Fibroblast of pulmonary artery (primary cell): ENCODE measurements around the gene ETV3.
"Not testable (repeated sequence)": the region's sequence is repeated elsewhere in the genome, so short reads cannot be mapped to it uniquely, and the experiment has no call there.

Experiments used
- DNase-seq: peaks from one replicate; pipeline ENCODE4 v3.0.0-alpha.2; 2010; ENCODE audit warnings: low read depth
- H3K4me3 ChIP-seq: replicated peaks from 2 replicates; pipeline ENCODE4 v1.5.1; 2011; ENCODE audit warnings: low read depth, mild to moderate bottlenecking, control low read depth, low read length, moderate library complexity
- TF ChIP-seq, protein P1 (sequence below): IDR thresholded peaks from 2 replicates; pipeline ENCODE4 v1.5.1; 2011; ENCODE audit warnings: mild to moderate bottlenecking, control low read depth, low read length, inconsistent platforms; ENCODE audit errors: missing control alignments

The ETV3 gene

DNA sequence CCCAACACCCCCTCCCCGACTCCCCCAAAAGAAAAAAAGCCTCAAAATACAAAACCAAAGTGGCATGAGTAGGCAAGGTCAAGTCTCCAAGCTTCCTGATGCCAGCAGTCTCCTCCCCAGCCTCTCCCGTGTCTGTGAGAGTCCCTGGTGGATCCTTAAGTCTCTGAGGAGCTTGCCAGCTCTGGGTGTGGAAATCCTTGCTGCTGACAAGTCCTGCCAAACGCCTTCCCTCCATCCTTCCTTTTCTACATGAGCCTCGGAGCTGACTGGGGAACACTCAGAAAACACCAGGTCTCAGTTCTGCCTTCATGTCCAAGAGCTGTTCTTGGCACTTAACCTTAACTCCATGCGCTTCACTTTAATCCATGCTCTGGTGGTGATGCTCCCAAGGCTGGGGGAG lies 34.9 kb downstream of the ETV3 start:
- TF ChIP-seq, protein P1, sequence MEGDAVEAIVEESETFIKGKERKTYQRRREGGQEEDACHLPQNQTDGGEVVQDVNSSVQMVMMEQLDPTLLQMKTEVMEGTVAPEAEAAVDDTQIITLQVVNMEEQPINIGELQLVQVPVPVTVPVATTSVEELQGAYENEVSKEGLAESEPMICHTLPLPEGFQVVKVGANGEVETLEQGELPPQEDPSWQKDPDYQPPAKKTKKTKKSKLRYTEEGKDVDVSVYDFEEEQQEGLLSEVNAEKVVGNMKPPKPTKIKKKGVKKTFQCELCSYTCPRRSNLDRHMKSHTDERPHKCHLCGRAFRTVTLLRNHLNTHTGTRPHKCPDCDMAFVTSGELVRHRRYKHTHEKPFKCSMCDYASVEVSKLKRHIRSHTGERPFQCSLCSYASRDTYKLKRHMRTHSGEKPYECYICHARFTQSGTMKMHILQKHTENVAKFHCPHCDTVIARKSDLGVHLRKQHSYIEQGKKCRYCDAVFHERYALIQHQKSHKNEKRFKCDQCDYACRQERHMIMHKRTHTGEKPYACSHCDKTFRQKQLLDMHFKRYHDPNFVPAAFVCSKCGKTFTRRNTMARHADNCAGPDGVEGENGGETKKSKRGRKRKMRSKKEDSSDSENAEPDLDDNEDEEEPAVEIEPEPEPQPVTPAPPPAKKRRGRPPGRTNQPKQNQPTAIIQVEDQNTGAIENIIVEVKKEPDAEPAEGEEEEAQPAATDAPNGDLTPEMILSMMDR: no peak
- no peak overlapping the region for H3K4me3 ChIP-seq
- no peak for DNase-seq

DNA sequence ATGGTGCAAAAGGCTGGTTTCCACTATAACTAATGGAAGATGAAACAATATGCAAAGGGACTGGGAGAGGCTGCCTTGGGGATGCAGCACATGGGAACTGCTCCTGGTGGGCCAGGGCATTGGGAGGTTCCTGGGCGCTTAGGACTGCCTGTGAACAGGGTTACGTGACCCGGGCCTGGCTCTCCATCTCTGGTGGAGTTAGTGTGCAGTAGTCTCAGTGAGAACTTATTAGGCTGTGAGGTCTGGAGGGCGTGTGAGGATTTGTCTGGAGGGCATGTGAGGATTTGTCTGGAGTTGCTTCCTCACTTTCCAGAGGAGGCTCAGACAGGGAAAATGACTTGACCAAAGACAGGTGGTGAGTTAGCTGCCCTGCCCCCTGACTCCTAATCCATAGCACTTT lies 37.0 kb downstream of the ETV3 start:
- TF ChIP-seq, protein P1: no peak
- H3K4me3 ChIP-seq: no peak overlapping the region
- DNase-seq: no peak

DNA sequence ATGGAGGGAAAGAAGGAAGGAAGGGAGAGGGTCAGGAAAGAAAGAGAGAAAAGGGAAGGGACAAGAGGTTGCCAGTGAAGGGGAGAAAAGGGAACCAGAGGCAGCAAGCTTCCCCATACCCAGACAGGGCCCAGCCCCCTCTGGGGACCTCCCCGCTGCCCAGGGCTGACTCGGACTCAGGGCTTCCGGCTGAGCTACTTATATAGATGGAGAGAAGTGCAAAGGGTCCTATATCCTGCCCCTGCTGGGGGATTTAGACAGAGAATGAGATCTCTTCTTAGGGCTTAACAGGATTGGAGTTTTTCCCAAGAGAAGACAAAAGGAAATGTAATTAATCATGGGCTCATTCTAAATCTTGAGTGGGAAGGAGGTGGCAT lies 38.6 kb downstream of the ETV3 start, which contains the start of gene ETV3L:
Gene ETV3L (minus strand): TSS at position 176 of the 377 bp plus-strand sequence. CDS start 285 bp downstream, outside the sequence.
- TF ChIP-seq, protein P1: no peak

DNA sequence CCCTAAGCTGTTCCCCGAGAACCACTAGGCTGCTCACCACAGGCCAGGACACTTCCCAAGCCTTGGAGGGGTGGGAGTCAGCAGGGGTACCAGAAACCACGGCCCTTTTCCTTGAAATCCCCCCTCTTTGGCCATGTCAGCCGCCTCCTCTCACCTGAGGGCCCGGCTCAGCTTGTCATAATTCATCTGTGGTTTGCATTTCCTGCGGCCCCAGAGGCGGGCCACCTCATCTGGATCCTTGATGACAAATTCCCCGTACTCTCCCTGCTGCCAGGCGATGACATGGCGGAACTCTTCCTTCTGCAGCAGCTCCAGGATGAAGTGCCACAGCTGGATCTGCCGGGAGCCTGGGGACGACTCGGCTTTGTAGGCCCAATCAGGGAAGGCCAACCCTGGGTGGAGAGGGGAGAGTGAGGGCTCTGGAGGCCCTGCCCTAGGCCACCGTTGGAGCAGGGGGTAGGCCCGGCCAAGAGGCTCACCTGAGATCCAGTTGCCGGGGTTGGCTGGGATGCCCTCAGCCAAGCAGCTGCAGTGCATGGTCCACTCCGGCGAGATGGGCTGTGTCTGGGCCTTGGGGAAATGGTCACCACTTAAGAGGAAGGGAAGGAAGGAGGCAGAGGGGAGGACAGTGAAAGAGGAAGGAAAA lies 39.1 kb downstream of the ETV3 start:
- H3K4me3 ChIP-seq, DNase-seq: not testable (repeated sequence)

More for the DNA sequence above, 38.6 kb downstream of the ETV3 start, which contains the start of gene ETV3L:
- H3K4me3 ChIP-seq: no peak within 1 kb of the TSS
- no peak for DNase-seq

DNA sequence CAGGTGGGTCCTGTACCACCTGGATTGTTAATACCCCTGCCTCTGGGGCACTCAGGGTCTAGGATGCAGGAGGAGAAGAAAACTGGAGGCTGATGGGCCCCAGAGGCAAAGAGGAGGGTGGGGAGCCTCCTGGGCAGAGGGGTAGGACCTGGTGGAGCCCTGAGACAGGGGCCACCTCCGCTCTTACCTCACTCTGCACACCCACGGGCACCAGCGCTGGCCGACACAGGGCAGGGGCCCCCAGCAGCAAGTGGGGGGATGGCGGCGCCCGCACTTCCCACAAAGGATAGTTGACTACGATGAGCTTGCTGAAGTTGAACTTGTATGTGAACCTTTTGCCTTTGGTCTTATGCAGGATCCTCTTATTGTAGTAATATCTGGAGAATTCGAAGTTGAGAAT lies 39.7 kb downstream of the ETV3 start:
- no peak overlapping the region for H3K4me3 ChIP-seq
- TF ChIP-seq, protein P1: no peak
- no peak for DNase-seq

DNA sequence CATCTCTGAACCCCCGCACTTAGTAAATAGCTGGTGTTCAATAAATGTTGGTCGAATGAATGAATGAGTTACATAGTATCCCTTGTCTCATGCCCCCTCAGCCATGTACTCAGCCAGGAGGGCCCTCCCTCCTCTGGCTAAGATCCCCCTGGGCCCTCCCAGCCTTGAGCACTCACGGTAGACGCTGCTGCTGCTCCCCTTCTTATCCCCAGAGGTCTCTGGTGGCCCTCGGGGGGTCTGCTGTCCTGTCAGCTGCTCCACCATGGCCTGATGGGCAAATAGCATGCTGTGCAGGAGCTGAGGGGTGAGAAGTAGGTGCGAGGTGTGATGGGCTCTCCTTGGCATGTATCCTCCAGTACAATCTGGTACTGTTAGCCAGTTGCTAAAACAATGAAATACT lies 40.5 kb downstream of the ETV3 start:
- no peak overlapping the region for H3K4me3 ChIP-seq

DNA sequence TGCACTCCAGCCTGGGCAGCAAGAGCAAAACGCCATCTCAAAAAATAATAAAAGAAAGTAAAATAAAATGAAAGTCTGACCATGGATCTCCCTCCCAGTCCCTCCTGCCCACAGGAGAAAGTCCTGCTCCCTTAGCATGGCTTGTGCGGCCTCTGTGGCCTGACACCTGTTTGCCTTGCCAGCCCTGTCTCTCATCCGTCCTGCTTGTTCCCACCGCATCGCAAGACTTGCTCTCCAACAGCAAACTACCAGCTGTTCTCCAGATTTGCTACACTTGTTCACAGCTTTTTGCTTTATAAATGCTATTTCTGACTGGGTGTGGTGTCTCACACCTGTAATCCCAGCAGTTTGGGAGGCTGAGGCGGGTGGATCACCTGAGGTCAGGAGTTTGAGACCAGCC lies 41.3 kb downstream of the ETV3 start:
- TF ChIP-seq, protein P1: no peak
- no peak overlapping the region for H3K4me3 ChIP-seq
- DNase-seq: no peak

More for the DNA sequence above, 40.5 kb downstream of the ETV3 start:
- TF ChIP-seq, protein P1: no peak
- no peak for DNase-seq
